KBM-7 (cell line): Measurements from ENCODE around the gene METTL18.
A peak's percentile ranks its signal among the peaks of the same experiment; 100 is the strongest.
"Not testable (repeated sequence)": the region's sequence is repeated elsewhere in the genome, so short reads cannot be mapped to it uniquely, and the experiment has no call there.

ENCODE experiments used
- DNase-seq: peaks from one replicate; pipeline ENCODE4 v3.0.0-alpha.2; 2015
- in situ Hi-C: fragments of 300-500 bp; cut with MboI; formaldehyde crosslinking; loops from 2 replicates; pipeline ENCODE4 v1.14.3; 2020; ENCODE audit warnings: low sequenced_read_pairs, low pct_unique_long_range_greater_than_20kb, mixed read lengths

The METTL18 gene

DNA sequence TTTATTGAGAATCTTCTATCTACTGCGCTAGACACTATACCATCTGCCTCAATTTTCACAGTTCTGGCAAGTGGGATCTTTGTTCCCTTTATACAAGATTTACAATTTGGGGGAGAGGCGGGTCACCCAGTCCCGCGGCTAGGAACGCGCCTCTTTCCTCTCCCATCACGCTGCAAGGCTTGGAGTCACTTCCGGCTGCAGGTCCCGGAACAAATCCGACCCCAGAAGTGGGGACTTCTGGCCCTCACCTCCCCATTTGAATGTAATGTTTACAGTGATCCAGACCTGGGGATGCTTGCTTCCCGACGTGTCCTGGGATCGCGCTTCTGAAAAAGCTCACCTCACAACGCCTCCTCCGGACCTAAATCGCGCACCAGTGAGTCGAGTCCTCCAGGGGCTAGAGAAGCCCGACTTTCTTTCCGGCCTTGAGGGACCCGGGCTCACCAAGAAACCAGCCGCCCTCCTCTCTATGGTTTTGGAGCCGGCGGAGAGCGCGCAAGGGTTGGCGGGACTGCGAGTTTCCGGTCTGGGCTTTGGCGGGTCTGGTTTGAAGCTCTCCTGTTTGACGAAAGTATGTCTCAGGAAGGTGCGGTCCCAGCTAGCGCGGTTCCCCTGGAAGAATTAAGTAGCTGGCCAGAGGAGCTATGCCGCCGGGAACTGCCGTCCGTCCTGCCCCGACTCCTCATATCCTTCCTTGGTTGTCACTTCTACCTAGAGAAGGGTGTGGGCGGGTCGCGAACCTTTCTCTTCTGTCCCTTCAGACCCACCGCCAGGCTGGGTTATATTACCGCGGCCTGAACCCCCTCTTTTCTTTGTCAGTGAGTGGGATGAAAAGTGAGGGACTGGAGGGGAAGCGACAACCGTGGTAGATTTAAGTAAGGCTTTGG is at the start of gene METTL18:
TSS of gene METTL18 (minus strand) at position 378 of the 887 bp plus-strand sequence. CDS start 1,212 bp downstream, outside the sequence.
- in situ Hi-C loops: no loop called here
- DNase-seq: peak; percentile 98

DNA sequence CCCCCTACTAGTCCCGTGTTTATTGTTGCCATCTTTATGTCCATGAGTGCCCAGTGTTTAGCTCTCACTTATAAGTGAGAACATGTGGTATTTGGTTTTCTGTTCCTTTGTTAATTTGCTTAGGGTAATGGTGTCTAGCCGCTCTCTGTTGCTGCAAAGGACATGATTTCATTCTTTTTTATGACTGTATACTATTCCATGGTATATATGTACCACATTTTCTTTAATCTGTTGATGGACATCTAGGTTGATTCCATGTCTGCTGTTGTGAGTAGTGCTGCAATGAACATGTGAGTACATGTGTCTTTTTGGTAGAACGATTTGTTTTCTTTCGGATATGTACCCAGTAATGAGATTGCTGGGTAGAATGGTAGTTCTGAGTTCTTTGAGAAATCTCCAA is 44.2 kb upstream of the METTL18 start:
- no peak for DNase-seq
- in situ Hi-C loops: no loop called here

DNA sequence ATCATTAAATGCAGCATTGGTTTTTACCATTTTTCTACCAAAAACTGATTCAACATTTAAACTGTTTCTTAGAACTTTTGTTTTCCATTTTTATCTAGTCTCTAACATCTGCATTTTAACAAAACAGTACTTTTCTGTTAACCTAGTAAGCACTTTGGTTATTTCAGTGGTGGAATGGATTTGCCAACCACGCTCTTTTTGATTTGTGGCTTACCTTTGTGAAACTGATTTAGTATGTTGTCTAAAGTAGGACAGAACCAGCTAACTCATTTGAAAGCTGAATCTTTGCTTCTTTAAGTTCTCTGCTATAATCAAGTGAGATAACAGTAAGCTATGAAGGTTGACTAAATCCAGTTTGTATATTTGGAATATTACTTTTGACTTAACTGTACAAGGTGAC is 41.5 kb upstream of the METTL18 start:
- DNase-seq: no peak
- in situ Hi-C loops: no loop called here

DNA sequence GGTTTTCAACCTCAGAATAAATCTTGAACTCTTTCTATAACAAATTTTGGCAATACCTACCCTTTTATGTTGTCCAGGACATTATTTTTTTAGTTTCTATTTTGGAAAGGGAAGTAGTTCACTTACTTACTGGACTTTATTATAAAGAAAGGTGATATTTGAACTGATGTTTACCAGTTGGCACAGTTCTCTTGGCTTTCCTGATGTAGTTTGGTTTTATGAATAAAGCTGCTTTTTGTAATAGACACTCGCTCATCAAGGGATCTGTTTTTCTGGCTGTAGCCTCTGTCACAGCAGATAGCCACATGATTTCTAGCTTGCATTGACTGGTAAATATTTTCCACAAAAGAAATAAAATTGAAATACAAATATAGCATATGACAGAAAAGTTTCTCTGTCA is 40.9 kb upstream of the METTL18 start:
- in situ Hi-C loops: no loop called here
- no peak for DNase-seq

DNA sequence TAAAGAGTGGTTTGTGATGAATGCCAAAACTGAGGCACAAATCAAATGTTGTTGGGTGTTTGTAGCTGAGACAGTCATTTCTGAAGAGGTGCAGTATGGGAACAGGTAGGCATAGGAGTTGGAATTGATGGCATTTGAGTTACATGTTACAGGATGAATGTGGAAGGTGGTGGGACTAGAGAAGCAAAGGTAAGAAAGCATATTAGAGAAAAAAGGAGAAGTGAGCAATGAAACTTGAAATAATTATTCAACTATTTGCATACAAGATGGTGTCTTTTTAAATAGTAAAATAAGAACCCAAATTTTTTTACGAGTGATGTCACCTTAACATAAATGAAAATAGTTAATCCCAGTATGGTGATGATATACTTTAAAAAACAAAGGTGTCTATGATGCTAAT is 40.2 kb upstream of the METTL18 start:
- DNase-seq: no peak
- in situ Hi-C loops: no loop called here

DNA sequence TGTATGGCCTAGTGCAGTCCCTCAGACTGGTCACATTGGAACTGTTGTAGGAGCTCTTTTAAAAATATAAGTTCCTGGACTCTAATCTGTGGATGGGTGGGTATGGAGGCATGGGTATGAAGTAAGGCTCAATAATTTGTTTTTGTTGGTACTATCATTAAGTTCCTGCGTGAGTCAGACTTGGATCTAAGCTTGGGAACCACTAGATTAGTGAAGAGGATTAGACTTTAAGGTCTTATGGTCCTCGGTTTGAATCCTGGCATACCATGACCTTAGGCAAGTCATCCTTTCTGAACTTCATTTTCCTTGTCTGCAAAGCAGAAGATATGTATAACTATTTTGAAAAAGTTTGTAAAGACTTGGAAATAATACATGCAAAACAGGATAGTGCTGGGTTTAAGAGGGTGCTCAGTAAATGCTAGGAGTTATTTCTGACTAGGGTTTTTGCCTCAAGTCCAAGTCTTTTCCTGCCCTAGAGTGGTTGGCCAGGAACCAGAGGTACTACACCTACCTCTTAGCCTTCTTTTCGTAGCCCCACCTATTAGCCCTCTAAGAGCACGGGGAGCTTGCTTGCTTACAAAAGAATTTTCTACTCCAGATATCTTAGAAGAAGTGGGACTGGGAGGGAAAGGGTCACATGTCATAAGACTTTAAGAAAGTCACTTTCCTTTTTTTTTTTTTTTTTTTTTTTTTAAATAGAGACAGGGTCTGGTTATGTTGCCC is 38.6 kb upstream of the METTL18 start:
- in situ Hi-C loops: no loop called here
- no peak for DNase-seq

DNA sequence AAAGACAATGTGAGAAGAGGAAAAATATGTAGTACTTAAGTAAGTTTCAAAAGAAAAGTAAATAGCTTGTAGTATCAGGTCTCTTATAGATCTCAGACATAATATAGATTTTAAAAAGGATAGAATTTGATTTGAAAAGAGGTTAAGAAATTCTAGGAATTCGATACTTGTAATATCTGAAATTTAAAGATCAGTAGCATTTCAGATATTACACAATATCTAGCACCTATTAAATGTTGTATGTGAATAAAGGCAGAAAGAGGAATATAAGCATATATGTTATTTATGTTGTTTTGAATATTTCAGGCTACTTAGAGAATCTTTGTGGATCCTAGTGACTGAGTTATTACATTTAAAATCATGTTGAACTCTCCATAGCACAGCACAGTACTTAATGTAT is 35.0 kb upstream of the METTL18 start:
- DNase-seq: no peak
- in situ Hi-C loops: no loop called here

DNA sequence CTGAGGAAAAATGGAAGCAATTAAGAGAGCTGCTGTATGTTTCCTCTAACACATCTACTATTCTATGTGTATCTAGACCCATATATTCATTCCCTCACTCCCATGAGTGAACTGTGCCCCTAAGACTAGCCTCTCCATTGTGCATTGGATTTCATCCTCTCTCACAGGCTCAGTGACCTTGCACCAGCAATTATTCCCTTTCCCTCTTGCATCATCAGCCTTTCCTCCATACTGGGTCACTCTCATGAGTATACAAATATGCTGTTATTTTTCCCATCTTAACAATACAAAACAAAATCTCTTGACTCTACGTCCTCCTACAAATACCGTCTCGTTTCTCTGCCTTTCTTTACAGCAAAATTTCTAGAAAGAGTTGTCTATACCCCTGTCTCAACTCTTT is 29.4 kb upstream of the METTL18 start:
- DNase-seq: no peak
- in situ Hi-C loops: no loop called here

DNA sequence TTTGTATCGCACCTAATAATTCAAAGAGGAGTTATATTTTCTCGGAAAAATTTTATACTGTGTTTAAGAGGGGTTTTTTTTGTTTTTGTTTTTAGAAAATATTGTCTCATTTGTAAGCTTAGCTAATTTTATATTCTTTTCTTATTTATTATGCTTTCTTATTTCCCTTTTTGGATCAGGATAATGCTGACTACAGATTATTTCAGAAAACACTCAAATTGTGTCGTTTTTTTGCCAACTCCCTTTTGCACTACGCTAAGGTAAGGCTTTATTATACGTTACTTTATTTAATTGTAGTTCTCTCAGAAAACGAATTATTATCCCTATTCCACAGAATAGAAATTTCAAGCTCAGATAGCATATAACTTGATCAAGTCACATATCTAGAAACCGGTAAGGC is 26.8 kb upstream of the METTL18 start:
- in situ Hi-C loops: no loop called here
- DNase-seq: no peak

DNA sequence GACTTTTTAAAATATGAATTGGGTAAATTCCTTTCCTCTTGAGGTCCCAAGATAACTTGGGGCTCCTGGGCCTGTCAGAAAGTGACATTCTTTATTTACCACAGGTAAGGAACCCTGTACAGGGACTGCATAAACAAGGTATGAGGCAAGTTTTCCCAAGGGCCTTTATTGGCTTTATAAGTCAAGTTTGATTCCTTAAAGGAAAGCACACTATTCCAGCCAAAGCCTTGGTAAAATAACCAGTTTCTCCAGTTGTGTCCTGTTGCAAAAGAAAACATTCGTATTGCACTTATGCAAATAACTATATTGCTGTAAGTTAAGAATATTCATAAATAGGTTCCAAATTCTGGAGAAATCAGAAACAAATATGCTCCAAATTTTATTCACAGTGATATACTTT is 21.9 kb upstream of the METTL18 start:
- no peak for DNase-seq
- in situ Hi-C loops: no loop called here

DNA sequence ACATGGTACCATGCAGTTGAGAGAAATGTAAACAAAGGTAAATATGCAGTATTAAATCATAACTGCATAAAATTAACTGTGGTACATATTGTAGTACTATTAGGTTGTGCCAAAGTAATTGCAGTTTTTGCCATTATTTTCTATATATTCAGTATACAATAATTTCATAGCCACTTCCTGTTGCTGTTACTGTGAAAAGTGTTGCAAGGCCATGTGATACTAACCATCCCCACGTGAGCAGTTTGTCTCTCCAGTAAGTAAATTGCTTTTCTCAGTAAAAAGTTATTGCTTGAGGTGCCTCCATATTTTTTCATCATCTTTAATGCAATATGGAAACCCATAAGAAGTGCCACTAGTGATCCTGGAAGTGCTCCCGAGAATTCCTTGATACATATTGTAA is 19.6 kb upstream of the METTL18 start:
- no peak for DNase-seq
- in situ Hi-C loops: no loop called here

DNA sequence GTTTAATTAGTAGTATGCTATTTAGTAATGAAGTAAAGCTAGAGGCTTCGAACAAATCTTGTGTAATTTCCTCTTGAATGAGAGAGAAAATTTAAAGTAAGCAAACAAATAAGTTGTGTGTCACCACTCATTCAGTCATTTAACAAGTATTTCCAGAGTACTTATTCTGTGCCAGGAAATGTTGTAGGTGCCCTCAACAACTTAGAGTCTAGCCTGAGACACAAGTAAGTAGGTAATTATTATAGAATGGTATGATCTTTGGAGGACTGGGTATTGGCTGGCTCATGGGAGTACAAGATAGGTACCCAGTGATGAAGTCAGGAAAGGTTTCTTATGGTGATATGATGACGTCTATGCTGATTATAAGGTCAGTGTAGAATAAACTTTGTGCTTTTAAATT is 17.4 kb upstream of the METTL18 start:
- in situ Hi-C loops: no loop called here
- no peak for DNase-seq

DNA sequence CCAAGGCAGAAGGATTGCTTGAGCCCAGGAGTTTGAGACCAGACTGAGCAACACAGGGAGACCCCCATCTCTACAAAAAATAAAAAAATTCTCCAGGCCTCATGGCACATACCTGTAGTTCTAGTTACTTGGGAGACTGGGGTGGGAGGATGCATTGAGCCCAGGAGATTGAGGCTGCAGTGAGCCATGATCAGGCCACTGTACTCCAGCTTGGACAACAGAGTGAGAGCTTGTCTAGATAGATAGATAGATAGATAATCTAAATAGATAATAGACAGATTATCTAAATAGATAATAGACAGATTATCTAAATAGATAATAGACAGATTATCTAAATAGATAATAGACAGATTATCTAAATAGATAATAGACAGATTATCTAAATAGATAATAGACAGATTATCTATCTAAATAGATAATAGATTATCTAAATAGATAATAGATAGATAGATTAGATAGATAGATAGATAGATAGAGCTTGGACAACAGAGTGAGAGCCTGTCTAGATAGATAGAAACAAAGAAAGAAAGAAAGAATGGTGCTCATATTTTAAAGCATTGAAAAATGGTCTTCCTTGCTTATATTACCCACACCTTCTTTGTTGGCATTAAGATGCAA is 16.8 kb upstream of the METTL18 start:
- in situ Hi-C loops, DNase-seq: not testable (repeated sequence)

DNA sequence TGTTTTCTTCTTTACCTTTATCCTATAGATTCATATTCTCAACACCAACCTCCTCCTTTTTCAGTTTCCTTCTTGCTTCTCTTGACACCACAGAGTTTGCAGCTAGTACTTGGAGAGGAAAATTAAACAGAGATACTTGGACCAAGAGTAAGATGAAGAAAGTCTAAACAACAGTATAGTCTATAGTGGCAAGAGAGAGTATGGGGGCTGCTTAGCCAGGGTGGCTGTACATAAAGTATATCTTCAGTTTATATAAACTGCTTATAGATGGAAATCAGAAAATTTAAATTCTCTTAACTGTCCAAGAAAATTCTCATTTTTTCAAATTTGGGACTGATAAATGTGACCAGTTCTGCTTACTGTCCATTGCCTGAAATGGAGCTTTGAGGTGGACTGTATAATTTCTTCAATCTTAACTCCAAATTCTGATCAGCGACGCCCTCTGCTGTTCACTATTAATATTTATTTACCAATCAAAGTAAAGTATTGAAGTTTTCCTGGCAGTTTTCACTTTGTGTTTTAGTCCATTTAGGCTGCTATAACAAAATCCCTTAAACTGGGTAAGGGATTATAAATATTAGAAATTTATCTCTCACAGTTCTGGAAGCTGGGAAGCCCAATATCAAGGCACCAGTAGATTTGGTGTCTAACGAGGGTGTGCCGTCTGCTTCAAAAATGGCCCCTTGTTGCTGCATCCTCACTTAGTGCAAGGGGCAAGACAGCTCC is 14.8 kb upstream of the METTL18 start:
- DNase-seq: peak; percentile 38
- in situ Hi-C loops: no loop called here

DNA sequence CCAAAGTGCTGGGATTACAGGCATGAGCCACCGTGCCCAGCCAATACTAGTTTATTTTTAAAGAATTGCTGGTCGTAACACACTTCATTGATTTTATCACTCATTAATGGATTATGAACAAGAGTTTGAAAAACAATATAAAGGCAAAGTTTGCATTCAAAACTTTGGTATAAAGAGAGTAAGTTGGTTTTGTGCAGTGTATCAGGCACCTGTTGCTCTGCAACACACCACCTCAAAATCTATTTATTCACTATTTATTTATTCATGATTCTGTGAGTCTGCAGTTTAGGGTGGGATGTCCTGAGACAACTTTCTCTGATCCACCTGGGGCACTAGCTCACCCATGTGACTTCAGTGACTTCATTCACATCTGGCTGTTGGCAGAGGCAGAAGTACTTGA is 10.2 kb upstream of the METTL18 start:
- no peak for DNase-seq
- in situ Hi-C loops: no loop called here

DNA sequence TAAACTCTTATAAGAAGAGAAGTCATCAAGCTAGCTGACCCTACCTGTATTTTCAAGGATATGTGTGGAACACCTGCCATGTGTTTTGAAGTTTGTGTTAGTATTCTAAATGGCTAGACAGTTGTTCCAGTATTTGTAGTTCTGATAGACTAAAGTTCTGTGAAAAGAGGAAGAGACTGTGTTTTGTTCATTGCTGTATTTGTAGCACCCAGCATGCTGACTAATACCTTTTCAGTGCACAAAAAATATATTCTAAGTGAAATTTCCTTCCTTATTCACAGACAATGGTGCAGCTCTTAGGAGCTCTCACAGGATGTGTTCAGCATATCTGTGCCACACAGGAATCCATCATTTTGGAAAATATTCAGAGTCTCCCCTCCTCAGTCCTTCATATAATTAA is 8.2 kb upstream of the METTL18 start:
- DNase-seq: peak; percentile 21
- in situ Hi-C loops: no loop called here

DNA sequence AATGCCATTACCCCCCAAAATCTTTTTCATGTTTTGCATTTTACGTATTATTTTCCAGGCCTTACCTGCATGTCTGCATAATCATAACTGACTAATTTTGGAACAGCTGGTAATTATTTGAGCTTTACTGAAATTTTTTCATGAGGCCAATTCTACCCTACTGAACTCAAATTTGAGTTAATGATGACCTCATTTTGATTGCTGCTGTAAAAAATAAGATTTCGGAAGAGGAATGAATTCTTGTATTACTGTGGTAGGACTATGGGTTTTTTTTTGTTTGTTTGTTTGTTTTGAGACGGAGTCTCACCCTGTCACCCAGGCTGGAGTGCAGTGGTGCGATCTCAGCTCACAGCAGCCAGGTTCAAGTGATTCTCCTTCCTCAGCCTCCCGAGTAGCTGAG is 2.6 kb upstream of the METTL18 start:
- DNase-seq: no peak
- in situ Hi-C loops: no loop called here

DNA sequence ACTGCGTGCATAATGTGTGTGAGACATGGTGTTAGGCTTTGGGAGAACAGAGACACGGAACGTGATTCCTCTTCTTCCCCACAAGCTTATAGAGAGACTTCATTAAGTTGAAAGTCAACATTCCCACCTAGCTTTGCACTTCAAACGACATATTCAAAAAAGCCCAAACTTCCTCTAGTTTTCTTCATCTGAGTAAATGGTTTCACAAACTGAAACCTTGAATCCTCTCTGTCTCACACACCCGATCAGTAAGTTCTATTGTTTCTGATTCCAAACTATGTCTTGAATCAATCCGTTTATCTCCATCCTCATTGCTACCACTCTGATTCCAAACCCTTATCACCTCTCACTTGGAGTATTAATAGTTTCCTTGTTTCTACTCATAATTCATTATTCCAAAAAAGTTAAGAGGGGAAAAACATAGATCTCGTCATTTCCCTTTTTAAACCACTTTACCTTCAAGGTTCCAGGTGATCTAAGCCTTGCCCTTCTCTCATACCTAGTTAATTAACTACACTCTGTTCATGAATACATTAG is 1.6 kb upstream of the METTL18 start:
- DNase-seq: no peak
- in situ Hi-C loops: no loop called here

DNA sequence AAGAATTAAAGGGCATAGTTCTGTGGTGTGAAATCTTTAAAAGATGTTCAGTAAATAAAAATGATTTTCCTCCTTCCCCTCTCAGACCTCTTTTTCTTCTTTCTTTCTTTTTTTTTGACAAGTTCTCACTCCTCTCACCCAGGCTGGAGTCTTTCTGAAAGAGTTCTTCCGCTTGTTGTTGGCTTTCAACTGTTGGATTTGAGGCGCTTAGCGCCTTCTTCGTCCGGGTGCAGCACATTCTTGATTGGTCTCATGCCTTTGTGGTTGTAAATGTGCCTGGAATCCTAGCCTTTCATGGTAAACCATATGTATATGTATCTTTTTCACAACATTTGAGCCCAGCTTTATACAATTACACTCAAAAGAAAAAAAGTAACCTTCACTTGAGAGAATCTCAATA is 980 bp upstream of the METTL18 start:
- in situ Hi-C loops: no loop called here
- DNase-seq: peak; percentile 51
